T1000 (cell line): ENCODE data around the gene PDE6H.

Source experiments
- DNase-seq: peaks from one replicate; lab custom pipeline; 2025; ENCODE audit warnings: mixed read lengths; lab: John Stamatoyannopoulos, UW

The PDE6H gene

GRCh38 chr12:15001733-15002382, 29.0 kb downstream of the PDE6H start:
- DNase-seq = no peak

GRCh38 chr12:15004421-15004820, 31.6 kb downstream of the PDE6H start:
- no peak for DNase-seq

- no peak for DNase-seq
Observed at GRCh38 chr12:15005064-15005463, 32.2 kb downstream of the PDE6H start.

GRCh38 chr12:15007551-15007950, 34.7 kb downstream of the PDE6H start:
- DNase-seq = no peak

- DNase-seq = no peak
Observed at GRCh38 chr12:15011162-15011561, 38.3 kb downstream of the PDE6H start.

GRCh38 chr12:15013634-15014179, 40.9 kb downstream of the PDE6H start:
- DNase-seq = no peak

GRCh38 chr12:15014708-15015107, 41.9 kb downstream of the PDE6H start:
- no peak for DNase-seq

- no peak for DNase-seq
Observed at GRCh38 chr12:15015121-15015520, 42.3 kb downstream of the PDE6H start.

GRCh38 chr12:15020156-15020555, 47.3 kb downstream of the PDE6H start:
- no peak for DNase-seq
